Stimulated activated CD4-positive, alpha-beta T cell treated with anti-CD3 and anti-CD28 coated beads, Interleukin-4, amount 100 ng/mL, for 24 hours (primary cell): ENCODE results near the gene STYK1.

Experiments used
- DNase-seq: peaks from one replicate; pipeline ENCODE4 v3.0.0-alpha.2; 2020

STYK1 gene

GRCh38 chr12:10673659-10674384 is at the start of gene STYK1:
Gene STYK1 (minus strand): TSS chr12:10674052. CDS start chr12:10634618, 39,434 bp downstream.
- DNase-seq, result peak; percentile 56

GRCh38 chr12:10722905-10723746 is 49.3 kb upstream of the STYK1 start, which contains the start of gene YBX3:
Gene YBX3 (minus strand): TSS chr12:10723323. CDS start chr12:10723111, 212 bp downstream.
- DNase-seq, result peak; percentile 30

GRCh38 chr12:10722502-10722904 is 48.7 kb upstream of the STYK1 start:
- DNase-seq, result peak; percentile 53

GRCh38 chr12:10721651-10722501 is 48.0 kb upstream of the STYK1 start:
- peak; percentile 47 for DNase-seq

- DNase-seq, result no peak
These were observed 47.3 kb upstream of the STYK1 start for GRCh38 chr12:10720974-10721650.

GRCh38 chr12:10719482-10719881 is 45.6 kb upstream of the STYK1 start:
- DNase-seq, result no peak

- DNase-seq, result no peak
These were observed 44.5 kb upstream of the STYK1 start for GRCh38 chr12:10718279-10718821.

- no peak for DNase-seq
These were observed 43.6 kb upstream of the STYK1 start for GRCh38 chr12:10717410-10717809.

- no peak for DNase-seq
These were observed 43.0 kb upstream of the STYK1 start for GRCh38 chr12:10716704-10717315.

- DNase-seq, result no peak
These were observed 42.4 kb upstream of the STYK1 start for GRCh38 chr12:10716277-10716676.

GRCh38 chr12:10715491-10715890 is 41.6 kb upstream of the STYK1 start:
- no peak for DNase-seq

GRCh38 chr12:10709808-10710207 is 36.0 kb upstream of the STYK1 start:
- no peak for DNase-seq

- no peak for DNase-seq
These were observed 35.0 kb upstream of the STYK1 start for GRCh38 chr12:10708862-10709261.

- no peak for DNase-seq
These were observed 31.8 kb upstream of the STYK1 start for GRCh38 chr12:10705655-10706054.

- DNase-seq, result no peak
These were observed 28.0 kb upstream of the STYK1 start for GRCh38 chr12:10701843-10702242.

- peak; percentile 57 for DNase-seq
These were observed 27.4 kb upstream of the STYK1 start for GRCh38 chr12:10701131-10701681.

- no peak for DNase-seq
These were observed 26.7 kb upstream of the STYK1 start for GRCh38 chr12:10700581-10700980.

GRCh38 chr12:10697862-10698261 is 24.0 kb upstream of the STYK1 start:
- DNase-seq, result no peak

GRCh38 chr12:10697156-10697555 is 23.3 kb upstream of the STYK1 start:
- no peak for DNase-seq

GRCh38 chr12:10690906-10691305 is 17.1 kb upstream of the STYK1 start:
- no peak for DNase-seq

- DNase-seq, result no peak
These were observed 15.3 kb upstream of the STYK1 start for GRCh38 chr12:10689146-10689545.
